Non-pigmented ciliary epithelial cell (primary cell): ENCODE results near the gene STXBP3.

Experiments used
- DNase-seq: peaks from one replicate; pipeline ENCODE4 v3.0.0-alpha.2; 2010; ENCODE audit warnings: low read depth

Gene STXBP3

GRCh38 chr1:108843390-108844137 lies 97.1 kb downstream of the STXBP3 start:
- DNase-seq, result no peak

- no peak for DNase-seq
Observed at GRCh38 chr1:108845446-108845845, 99.0 kb downstream of the STXBP3 start.

- no peak for DNase-seq
Observed at GRCh38 chr1:108845991-108846390, 99.5 kb downstream of the STXBP3 start.

- no peak for DNase-seq
Observed at GRCh38 chr1:108847494-108847893, 101.0 kb downstream of the STXBP3 start.

GRCh38 chr1:108848806-108849205 lies 102.3 kb downstream of the STXBP3 start:
- no peak for DNase-seq

GRCh38 chr1:108850929-108851328 lies 104.5 kb downstream of the STXBP3 start:
- DNase-seq, result no peak

- no peak for DNase-seq
Observed at GRCh38 chr1:108851567-108851966, 105.1 kb downstream of the STXBP3 start.

GRCh38 chr1:108852221-108852975 lies 105.9 kb downstream of the STXBP3 start:
- DNase-seq, result no peak

- no peak for DNase-seq
Observed at GRCh38 chr1:108854221-108855019, 107.9 kb downstream of the STXBP3 start.

GRCh38 chr1:108856994-108857393 lies 110.5 kb downstream of the STXBP3 start, which contains the start of gene AKNAD1:
Gene AKNAD1, minus strand, starts transcription at chr1:108857094. Its CDS starts 4,430 bp downstream, at chr1:108852664.
- no peak for DNase-seq

- no peak for DNase-seq
Observed at GRCh38 chr1:108858230-108858950, 111.9 kb downstream of the STXBP3 start.
